ENCODE measurements around the gene RBP4. TPM values are rescaled to one million over a fixed set of nuclear protein-coding genes. Genes with fewer than 3 reads are reported as not detected.

Gene RBP4
- polyA plus RNA-seq (2013, experiment 1 of 2): 0.06 TPM
- 0.06 TPM for polyA plus RNA-seq (2013, experiment 2 of 2)

DNA sequence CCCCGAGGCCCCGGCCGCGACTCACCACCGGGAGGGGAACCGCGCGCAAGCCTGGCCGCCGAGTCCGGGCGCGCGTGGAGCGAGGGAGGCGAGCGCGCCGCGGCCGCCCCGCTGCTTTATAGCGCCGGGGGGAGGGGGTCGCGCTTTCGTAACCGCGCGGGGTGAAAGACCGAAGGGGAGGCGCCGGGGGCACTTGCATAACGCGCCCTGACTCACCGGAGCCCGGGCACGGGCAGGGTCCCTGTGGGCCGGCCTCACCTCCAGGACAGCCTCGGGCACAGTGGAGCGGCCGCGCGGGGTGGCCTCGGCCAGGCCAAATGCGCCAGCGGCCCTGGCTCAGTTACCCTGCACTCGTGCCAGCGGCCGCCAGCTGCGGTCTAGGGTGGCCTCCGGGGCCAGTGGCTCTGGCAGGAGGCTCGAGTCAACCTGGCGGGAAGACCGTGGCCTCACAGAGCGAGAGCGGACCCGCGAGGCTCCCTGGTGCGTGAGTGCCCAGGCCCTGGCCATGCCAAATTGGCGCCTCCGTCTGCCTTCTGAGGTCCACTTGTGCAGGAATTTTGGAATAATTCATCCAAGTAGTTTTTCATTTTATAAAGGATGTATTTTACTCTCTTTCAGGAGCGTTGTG, at the start of gene RBP4:
RBP4 (minus strand) TSS at position 90 of the 628 bp plus-strand sequence. CDS start 207 bp downstream, outside the sequence.
- Histone ChIP-seq H2BK5ac (ENCODE audit: low read length) (no peak within 1 kb of the TSS), H3K14ac (ENCODE audit: low read length) (no peak within 1 kb of the TSS), H2BK120ac (ENCODE audit: low read depth, low read length) (no peak within 1 kb of the TSS), H3K4me3 (ENCODE audit: low read length in 2 of 2) (peak within 1 kb of the TSS; percentile 12 to 79), H3K23ac (ENCODE audit: low read depth, low read length, poor library complexity) (peak within 1 kb of the TSS; percentile 28), H4K91ac (ENCODE audit: low read depth, low read length, poor library complexity) (no peak within 1 kb of the TSS), H3K27me3 (ENCODE audit: control insufficient read depth in 3 of 3, insufficient read depth in 3 of 3, low read depth in 1 of 3, low read length in 3 of 3) (peaks cover 20 to 82% (median 40%) of the 10 kb centered on the region in 3 experiments), H3K4me1 (ENCODE audit: control insufficient read depth in 2 of 2, insufficient read depth in 1 of 2, low read depth in 1 of 2, low read length in 2 of 2) (peaks cover 0 to 3% of the 10 kb centered on the region in 2 donors), H2BK12ac (ENCODE audit: low read length) (no peak within 1 kb of the TSS), H4K8ac (ENCODE audit: low read depth, low read length) (no peak within 1 kb of the TSS), H3K9me3 (replicated peaks in 1 of 2; ENCODE audit: control insufficient read depth in 2 of 2, insufficient read depth in 1 of 2, low read depth in 1 of 2, low read length in 2 of 2) (peaks cover 0 to 2% of the 10 kb centered on the region in 2 donors), H2AFZ (ENCODE audit: low read length) (peak within 1 kb of the TSS; percentile 75), H2AK5ac (ENCODE audit: low read depth, low read length) (peak within 1 kb of the TSS; percentile 25), H3K36me3 (replicated peaks in 1 of 2; ENCODE audit: control insufficient read depth in 2 of 2, insufficient read depth in 2 of 2, low read length in 2 of 2) (no peaks in the 10 kb centered on the region), H2BK15ac (ENCODE audit: low read length) (peak within 1 kb of the TSS; percentile 88), H3K9ac (ENCODE audit: low read depth, low read length, poor library complexity) (peak within 1 kb of the TSS; percentile 35), H3K4ac (ENCODE audit: low read length) (no peak within 1 kb of the TSS), H3K4me2 (ENCODE audit: insufficient read depth, low read length, poor library complexity, severe bottlenecking) (peak within 1 kb of the TSS; percentile 92), H3K18ac (ENCODE audit: low read length) (peak within 1 kb of the TSS; percentile 88), H3K79me1 (ENCODE audit: low read depth, low read length) (no peaks in the 10 kb centered on the region), H3K27ac (replicated peaks; ENCODE audit: low read length) (no peak within 1 kb of the TSS)
- no CpG with 5 or more reads among the region's 63 CpGs for WGBS, 2 donors (ENCODE audit: extremely low coverage in 2 of 2, insufficient read length in 2 of 2, insufficient replicate concordance in 1 of 2)
- DNase-seq (ENCODE audit: low spot score): no peak

DNA sequence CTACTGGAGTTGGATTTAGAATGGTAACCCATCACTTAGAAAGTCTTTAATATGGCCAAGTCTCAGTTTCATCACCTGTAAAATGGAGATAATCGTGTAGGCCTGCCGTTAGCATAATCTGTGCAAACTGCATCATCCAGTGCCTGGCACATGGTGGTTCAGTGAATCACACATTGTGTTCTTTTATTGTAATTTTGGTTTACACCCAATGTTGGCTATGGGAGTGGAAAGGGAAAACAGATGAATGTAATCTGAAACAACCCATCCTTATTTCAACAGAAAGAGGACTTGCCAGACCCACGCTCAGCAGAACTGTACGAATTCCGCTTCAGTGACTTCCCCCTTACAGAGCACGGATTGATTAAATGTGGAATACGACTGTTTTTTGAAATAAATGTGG, 38.8 kb upstream of the RBP4 start:
- Histone ChIP-seq H3K4me2 (ENCODE audit: insufficient read depth, low read length, poor library complexity, severe bottlenecking) (no peak overlapping the region), H4K91ac (ENCODE audit: low read depth, low read length, poor library complexity) (no peak overlapping the region)

DNA sequence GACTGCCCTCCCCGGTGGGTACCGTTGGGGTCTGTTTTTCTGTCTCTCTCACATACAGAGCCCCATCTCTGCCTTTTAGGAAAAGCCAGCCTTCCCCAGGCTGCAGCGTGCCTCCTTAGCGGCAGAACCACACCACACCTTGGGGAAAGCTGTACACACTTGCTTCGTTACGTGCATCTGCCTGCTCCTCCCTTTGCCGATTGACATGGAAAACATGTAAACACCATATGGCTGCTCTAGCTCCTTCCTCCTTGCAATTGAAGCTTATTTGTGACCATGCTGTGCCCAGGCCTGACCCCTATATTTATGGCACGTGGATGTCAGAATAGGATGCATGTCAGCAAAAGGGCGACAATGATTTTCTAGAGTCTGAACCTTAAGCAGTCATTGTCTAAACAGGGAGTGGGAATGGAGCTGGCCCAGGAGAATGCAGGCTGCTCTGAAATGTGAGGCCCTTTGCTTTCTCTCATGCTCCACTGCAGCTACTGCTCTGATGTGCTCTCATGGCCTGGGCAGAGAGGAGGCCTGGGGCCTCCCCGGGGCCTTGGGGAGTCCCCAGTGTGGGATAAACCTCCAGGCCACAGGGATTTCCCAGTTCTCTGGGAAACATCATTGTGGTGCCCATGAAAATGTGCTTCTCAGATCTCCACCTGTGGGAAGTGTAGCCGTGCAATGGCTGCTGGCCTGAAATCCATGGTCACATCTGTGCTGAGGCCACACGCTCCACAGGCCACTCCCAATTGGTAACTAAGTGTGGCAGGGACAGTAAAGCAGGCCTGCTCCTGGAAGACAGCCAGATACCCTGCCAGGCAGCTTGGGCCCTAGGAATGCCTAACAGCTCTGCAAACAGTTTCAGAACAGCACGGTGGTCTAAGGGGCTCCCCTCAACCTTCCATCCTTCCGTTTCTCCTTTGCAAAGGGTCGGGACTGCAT, 29.9 kb upstream of the RBP4 start:
- no peak overlapping the region for H2BK5ac ChIP-seq (ENCODE audit: low read length)
- H3K4ac ChIP-seq (ENCODE audit: low read length): no peak overlapping the region
- no peak overlapping the region for H3K4me3 ChIP-seq (ENCODE audit: low read length in 2 of 2)
- H2AFZ ChIP-seq (ENCODE audit: low read length): peak overlapping the region; percentile 4
- H3K23ac ChIP-seq (ENCODE audit: low read depth, low read length, poor library complexity): no peak overlapping the region
- H3K9me3 ChIP-seq (replicated peaks in 1 of 2; ENCODE audit: control insufficient read depth in 2 of 2, insufficient read depth in 1 of 2, low read depth in 1 of 2, low read length in 2 of 2): no peaks in the 10 kb centered on the region
- H3K4me2 ChIP-seq (ENCODE audit: insufficient read depth, low read length, poor library complexity, severe bottlenecking): no peak overlapping the region
- no peaks in the 10 kb centered on the region for H3K79me1 ChIP-seq (ENCODE audit: low read depth, low read length)
- no peak overlapping the region for H2BK120ac ChIP-seq (ENCODE audit: low read depth, low read length)
- H3K14ac ChIP-seq (ENCODE audit: low read length): no peak overlapping the region
- H3K4me1 ChIP-seq (ENCODE audit: control insufficient read depth in 2 of 2, insufficient read depth in 1 of 2, low read depth in 1 of 2, low read length in 2 of 2): peaks cover 0 to 5% of the 10 kb centered on the region in 2 donors
- no peak overlapping the region for H4K91ac ChIP-seq (ENCODE audit: low read depth, low read length, poor library complexity)
- H3K18ac ChIP-seq (ENCODE audit: low read length): peak overlapping the region; percentile 22
- no peaks in the 10 kb centered on the region for H3K36me3 ChIP-seq (replicated peaks in 1 of 2; ENCODE audit: control insufficient read depth in 2 of 2, insufficient read depth in 2 of 2, low read length in 2 of 2)
- no peak overlapping the region for H3K27ac ChIP-seq (replicated peaks; ENCODE audit: low read length)
- no peak overlapping the region for H2BK15ac ChIP-seq (ENCODE audit: low read length)
- H3K9ac ChIP-seq (ENCODE audit: low read depth, low read length, poor library complexity): no peak overlapping the region
- no CpG with 5 or more reads among the region's 15 CpGs for WGBS, 2 donors (ENCODE audit: extremely low coverage in 2 of 2, insufficient read length in 2 of 2, insufficient replicate concordance in 1 of 2)
- H2AK5ac ChIP-seq (ENCODE audit: low read depth, low read length): no peak overlapping the region
- no peak overlapping the region for H4K8ac ChIP-seq (ENCODE audit: low read depth, low read length)
- DNase-seq (ENCODE audit: low spot score): no peak
- peaks cover 0 to 3% (median 0%) of the 10 kb centered on the region in 3 experiments for H3K27me3 ChIP-seq (ENCODE audit: control insufficient read depth in 3 of 3, insufficient read depth in 3 of 3, low read depth in 1 of 3, low read length in 3 of 3)
- no peak overlapping the region for H2BK12ac ChIP-seq (ENCODE audit: low read length)

More for the DNA sequence above, 38.8 kb upstream of the RBP4 start:
- Histone ChIP-seq H3K4ac (ENCODE audit: low read length) (no peak overlapping the region), H3K4me1 (ENCODE audit: control insufficient read depth in 2 of 2, insufficient read depth in 1 of 2, low read depth in 1 of 2, low read length in 2 of 2) (no peaks in the 10 kb centered on the region), H3K27me3 (ENCODE audit: control insufficient read depth in 3 of 3, insufficient read depth in 3 of 3, low read depth in 1 of 3, low read length in 3 of 3) (peaks cover 0 to 28% (median 0%) of the 10 kb centered on the region in 3 experiments), H3K14ac (ENCODE audit: low read length) (no peak overlapping the region), H3K9me3 (replicated peaks in 1 of 2; ENCODE audit: control insufficient read depth in 2 of 2, insufficient read depth in 1 of 2, low read depth in 1 of 2, low read length in 2 of 2) (no peaks in the 10 kb centered on the region), H4K8ac (ENCODE audit: low read depth, low read length) (no peak overlapping the region), H2BK5ac (ENCODE audit: low read length) (no peak overlapping the region), H3K27ac (replicated peaks; ENCODE audit: low read length) (no peak overlapping the region), H2BK12ac (ENCODE audit: low read length) (no peak overlapping the region), H3K23ac (ENCODE audit: low read depth, low read length, poor library complexity) (no peak overlapping the region), H3K18ac (ENCODE audit: low read length) (no peak overlapping the region), H3K79me1 (ENCODE audit: low read depth, low read length) (no peaks in the 10 kb centered on the region), H2BK15ac (ENCODE audit: low read length) (no peak overlapping the region), H3K4me3 (ENCODE audit: low read length in 2 of 2) (no peak overlapping the region), H2AK5ac (ENCODE audit: low read depth, low read length) (no peak overlapping the region), H3K9ac (ENCODE audit: low read depth, low read length, poor library complexity) (no peak overlapping the region), H3K36me3 (replicated peaks in 1 of 2; ENCODE audit: control insufficient read depth in 2 of 2, insufficient read depth in 2 of 2, low read length in 2 of 2) (no peaks in the 10 kb centered on the region), H2BK120ac (ENCODE audit: low read depth, low read length) (no peak overlapping the region), H2AFZ (ENCODE audit: low read length) (no peak overlapping the region)
- no CpG with 5 or more reads among the region's 7 CpGs for WGBS, 2 donors (ENCODE audit: extremely low coverage in 2 of 2, insufficient read length in 2 of 2, insufficient replicate concordance in 1 of 2)
- DNase-seq (ENCODE audit: low spot score): no peak

Measured in neuronal stem cell (in vitro differentiated cells).